HepG2 (cell line): ENCODE results near the gene COMMD3. TPM values are rescaled to one million over a fixed set of nuclear protein-coding genes. Genes with fewer than 3 reads are reported as not detected.

Source experiments
- ATAC-seq: fragments of 200-7000 bp; cut with Tn5 transposase; 3 replicates; pipeline ENCODE4 v1.9.1; 2020; ENCODE audit warnings: mild to moderate bottlenecking, moderate library complexity
- BruUV-seq: library from RNA; stranded (reverse); fragments of 400-500 nt; replicated peaks from 2 replicates; lab custom pipeline; 2021; lab: Mats Ljungman, UMichigan
- CTCF ChIA-PET: fragments of 300-600 bp; formaldehyde crosslinking; extraction: SDS; loops from one replicate; lab custom pipeline; 2021; ENCODE audit warnings: low total read pairs, inconsistent platforms, low intra/inter-chr PET ratio; lab: Yijun Ruan, JAX
- POLR2A ChIA-PET: fragments of 350-600 bp; sonication (Branson Sonifier 250); formaldehyde crosslinking; loops from one replicate; lab custom pipeline; 2020; ENCODE audit warnings: antibody characterized with exemption, inconsistent platforms; lab: Yijun Ruan, JAX
- DNase-seq: peaks from one replicate; pipeline ENCODE4 v3.0.0-alpha.2; 2015; ENCODE audit warnings: low spot score
- FAIRE-seq: peaks from 3 replicates; lab custom pipeline; 2011; peaks lifted over from hg19 to GRCh38; lab: Jason Lieb, UNC
- H2AFZ ChIP-seq: one replicate; pipeline ENCODE4 v1.6.1; 2011; ENCODE audit warnings: low read length, inconsistent platforms
- H3K27ac ChIP-seq: fragments of 300-600 bp; 3 replicates; pipeline ENCODE4 v1.8.0; 2011; ENCODE audit warnings: mixed run types, mild to moderate bottlenecking, mixed read lengths, low read length, inconsistent platforms; ENCODE audit not compliant: insufficient read depth; ENCODE audit errors: extremely low read length
- H3K27me3 ChIP-seq, 2 experiments: fragments of 200-600 bp in 1 of 2; 2 replicates in 1 of 2; 3 replicates in 1 of 2; pipeline versions ENCODE4 v1.6.0 to v1.8.0; 2011; ENCODE audit warnings: low read length in 2 of 2, mild to moderate bottlenecking in 2 of 2, moderate library complexity in 2 of 2, inconsistent platforms in 1 of 2; ENCODE audit not compliant: insufficient read depth in 2 of 2, control insufficient read depth in 1 of 2
- H3K36me3 ChIP-seq, 2 experiments: fragments of 200-600 bp in 1 of 2; replicated peaks in 1 of 2; 2 replicates in 1 of 2; 3 replicates in 1 of 2; pipeline versions ENCODE4 v1.5.1 to v1.8.0; 2011; ENCODE audit warnings: low read length in 2 of 2, inconsistent platforms in 1 of 2; ENCODE audit not compliant: insufficient read depth in 2 of 2, control insufficient read depth in 1 of 2
- H3K4me1 ChIP-seq: 2 replicates; pipeline ENCODE4 v1.5.1; 2012; ENCODE audit warnings: low read length, inconsistent platforms; ENCODE audit not compliant: insufficient read depth
- H3K4me2 ChIP-seq: 2 replicates; pipeline ENCODE4 v1.6.0; 2011; ENCODE audit warnings: low read depth, low read length, inconsistent platforms
- H3K4me3 ChIP-seq, 3 experiments: fragments of 200-600 bp in 1 of 3; sonication (generic), shearing (Covaris generic) in 1 of 3; replicated peaks in 1 of 3; 2 replicates each; pipeline ENCODE4 v1.5.1; 2011 to 2016; ENCODE audit warnings: low read length in 3 of 3, inconsistent platforms in 2 of 3, low read depth in 2 of 3, mild to moderate bottlenecking in 2 of 3, control low read depth in 1 of 3, mixed read lengths in 1 of 3; ENCODE audit not compliant: insufficient read depth in 1 of 3
- H3K79me2 ChIP-seq: one replicate; pipeline ENCODE4 v1.6.1; 2011; ENCODE audit warnings: low read length, inconsistent platforms; ENCODE audit not compliant: insufficient read depth
- H3K9ac ChIP-seq: 2 replicates; pipeline ENCODE4 v1.6.0; 2011; ENCODE audit warnings: mild to moderate bottlenecking, low read depth, low read length, inconsistent platforms; ENCODE audit not compliant: insufficient read depth
- H3K9me3 ChIP-seq: 2 replicates; pipeline ENCODE4 v1.5.1; 2012; ENCODE audit warnings: mild to moderate bottlenecking, low read length
- H4K20me1 ChIP-seq: 2 replicates; pipeline ENCODE4 v1.6.0; 2011; ENCODE audit warnings: inconsistent platforms, mild to moderate bottlenecking, low read length, moderate library complexity; ENCODE audit not compliant: insufficient read depth
- FOSL1 ChIP-seq: sonication (generic); formaldehyde crosslinking; IDR thresholded peaks from 2 replicates; pipeline ENCODE4 v1.9.0; 2021; ENCODE audit warnings: missing genetic modification reagents, borderline replicate concordance
- MED13 ChIP-seq: sonication (generic); formaldehyde crosslinking; IDR thresholded peaks from 2 replicates; pipeline ENCODE4 v1.5.0; 2020; ENCODE audit warnings: missing genetic modification reagents
- MXD4 ChIP-seq: IDR thresholded peaks from 2 replicates; pipeline ENCODE4 v1.6.1; 2016; ENCODE audit warnings: mild to moderate bottlenecking, missing biosample characterization, missing genetic modification reagents
- POGK ChIP-seq: sonication (generic); formaldehyde crosslinking; conservative IDR thresholded peaks from 2 replicates; pipeline ENCODE4 v1.8.0; 2022; ENCODE audit warnings: mild to moderate bottlenecking, moderate library complexity, missing genetic modification reagents
- RAD21 ChIP-seq: fragments of 450-650 bp; formaldehyde crosslinking; IDR thresholded peaks from 2 replicates; pipeline ENCODE4 v1.5.0; 2020; ENCODE audit warnings: mild to moderate bottlenecking
- RFX1 ChIP-seq: fragments of 450-650 bp; IDR thresholded peaks from 2 replicates; pipeline ENCODE4 v1.6.1; 2017
- RFXAP ChIP-seq: sonication (generic); formaldehyde crosslinking; IDR thresholded peaks from 2 replicates; pipeline ENCODE4 v1.4.0; 2020; ENCODE audit warnings: missing genetic modification reagents, borderline replicate concordance
- SP5 ChIP-seq: IDR thresholded peaks from 2 replicates; pipeline ENCODE4 v1.6.1; 2016; ENCODE audit warnings: low read depth, borderline replicate concordance
- U2AF1 ChIP-seq: fragments of 200-400 bp; formaldehyde crosslinking; optimal IDR thresholded peaks from 2 replicates; pipeline ENCODE3; 2017; ENCODE audit warnings: mild to moderate bottlenecking, low read depth, low read length
- ZNF10 ChIP-seq: sonication (generic); formaldehyde crosslinking; IDR thresholded peaks from 2 replicates; pipeline ENCODE4 v1.4.0; 2020; ENCODE audit warnings: mild to moderate bottlenecking, low read depth, missing genetic modification reagents, borderline replicate concordance
- ZNF605 ChIP-seq: sonication (generic); formaldehyde crosslinking; IDR thresholded peaks from 2 replicates; pipeline ENCODE4 v1.8.0; 2022; ENCODE audit warnings: mild to moderate bottlenecking, missing genetic modification reagents
- WGBS: methylation state at CpG from one replicate; pipeline ENCODE4 v1.1.6; 2017; ENCODE audit warnings: low lambda C conversion rate; 5-methylcytosine and 5-hydroxymethylcytosine counted together
- in situ Hi-C: cut with HindIII; loops from 2 replicates; pipeline ENCODE4 v1.10.0; 2017; ENCODE audit warnings: low pct_unique_long_range_greater_than_20kb; ENCODE audit not compliant: extremely low pct_ligation_motif_present
- intact Hi-C: fragments of 100-400 bp; cut with micrococcal nuclease; formaldehyde crosslinking; loops from one replicate; pipeline ENCODE4 v1.10.0; 2022; ENCODE audit not compliant: unreplicated experiment
- polyA plus RNA-seq, 8 experiments: library from polyadenylated mRNA; depleted of rRNA in 3 of 8; stranded (reverse) in 7 of 8; unstranded in 1 of 8; fragments of >200 nt; fragmentation: Illumina TruSeq in 4 of 8; extraction: Trizol in 4 of 8; gene quantifications; 2 replicates each; pipeline versions ENCODE4 v1.2.1 to v1.2.3, GENCODE V29; 2011 to 2016; ENCODE audit warnings: low read depth in 4 of 8, missing spikeins in 1 of 8, mixed read lengths in 1 of 8; ENCODE audit not compliant: insufficient read depth in 1 of 8
- total RNA-seq, 5 experiments: library from RNA; depleted of rRNA; stranded (reverse); fragments of >200 nt; fragmentation: Illumina TruSeq; extraction: Trizol; gene quantifications; 2 replicates each; pipeline ENCODE4 v1.2.3, GENCODE V29; 2016; ENCODE audit warnings: low read depth in 1 of 5
- TF ChIP-seq, protein P1 (sequence below): sonication (generic); formaldehyde crosslinking; IDR thresholded peaks from 2 replicates; pipeline ENCODE4 v1.4.0; 2020; ENCODE audit warnings: mild to moderate bottlenecking, missing genetic modification reagents

Gene COMMD3
- total and polyA plus RNA-seq, 2 of the 13 experiments (the other 11 are each of a cell fraction or from before 2014, with no cell fraction given) = 38.7 to 54.4 TPM

- no peak for TF ChIP-seq POGK (CRISPR knock-in tag)
Observed at GRCh38 chr10:22280078-22280477, 36.1 kb upstream of the COMMD3 start (continued).

DNA sequence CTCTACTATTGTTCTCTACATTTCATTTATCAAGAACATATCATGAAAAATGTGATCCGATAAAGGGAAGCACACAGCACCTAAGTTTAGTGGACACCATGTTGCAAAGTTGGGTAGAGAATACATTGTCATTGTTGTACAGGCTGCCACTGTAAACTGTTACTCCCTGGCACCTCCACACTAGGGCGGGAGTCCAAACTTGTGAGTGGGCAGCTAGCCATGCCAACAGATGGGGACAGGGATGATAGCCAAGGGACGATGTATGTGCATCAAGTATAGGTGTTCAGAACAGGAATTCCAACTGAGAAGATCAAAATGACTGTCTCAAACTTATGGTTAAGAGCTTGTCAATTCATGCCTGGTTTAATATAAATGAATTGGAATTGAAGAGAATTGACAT is 31.1 kb upstream of the COMMD3 start:
- in situ Hi-C loops = no loop called here
- H3K9me3 ChIP-seq = no peaks in the 10 kb centered on the region
- H3K27me3 ChIP-seq = 0 out of 5 replicates have a peak, but pooled peaks cover 0 to under 1% of the 10 kb centered on the region in 2 experiments
- H3K4me1 ChIP-seq = no peaks in the 10 kb centered on the region
- ATAC-seq = no peak
- no TSS peak for BruUV-seq
- TF ChIP-seq, protein P1, sequence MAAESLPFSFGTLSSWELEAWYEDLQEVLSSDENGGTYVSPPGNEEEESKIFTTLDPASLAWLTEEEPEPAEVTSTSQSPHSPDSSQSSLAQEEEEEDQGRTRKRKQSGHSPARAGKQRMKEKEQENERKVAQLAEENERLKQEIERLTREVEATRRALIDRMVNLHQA (CRISPR knock-in tag) = no peak
- TF ChIP-seq ZNF605 (CRISPR knock-in tag) = no peak
- no peak for TF ChIP-seq MED13 (CRISPR knock-in tag)
- TF ChIP-seq RFXAP (CRISPR knock-in tag) = no peak
- TF ChIP-seq RFX1 = no peak
- TF ChIP-seq RAD21 (CRISPR knock-in tag) = no peak
- TF ChIP-seq ZNF10 (CRISPR knock-in tag) = no peak
- no peak for TF ChIP-seq MXD4 (CRISPR knock-in tag)
- TF ChIP-seq SP5 (CRISPR knock-in tag) = no peak
- TF ChIP-seq U2AF1 = no peak
- TF ChIP-seq FOSL1 (CRISPR knock-in tag) = no peak
- CTCF ChIA-PET = no interaction called here
- 31% methylated on average over 3 of the region's 3 CpGs for WGBS
- intact Hi-C loops = no loop called here
- no peak overlapping the region for H2AFZ ChIP-seq
- H3K27ac ChIP-seq = no peak overlapping the region
- no peaks in the 10 kb centered on the region for H4K20me1 ChIP-seq
- POLR2A ChIA-PET = no interaction called here
- H3K36me3 ChIP-seq = no peaks in the 10 kb centered on the region
- no peak overlapping the region for H3K9ac ChIP-seq
- no peaks in the 10 kb centered on the region for H3K79me2 ChIP-seq
- FAIRE-seq = no peak
- no peak overlapping the region for H3K4me3 ChIP-seq
- no peak for DNase-seq
- H3K4me2 ChIP-seq = no peak overlapping the region
